ENCODE measurements around the gene SAP30BP. TPM values are rescaled to one million over a fixed set of nuclear protein-coding genes. Genes with fewer than 3 reads are reported as not detected.

Gene SAP30BP
- polyA plus RNA-seq, 5 donors, result 101 to 112 (median 102) TPM

DNA sequence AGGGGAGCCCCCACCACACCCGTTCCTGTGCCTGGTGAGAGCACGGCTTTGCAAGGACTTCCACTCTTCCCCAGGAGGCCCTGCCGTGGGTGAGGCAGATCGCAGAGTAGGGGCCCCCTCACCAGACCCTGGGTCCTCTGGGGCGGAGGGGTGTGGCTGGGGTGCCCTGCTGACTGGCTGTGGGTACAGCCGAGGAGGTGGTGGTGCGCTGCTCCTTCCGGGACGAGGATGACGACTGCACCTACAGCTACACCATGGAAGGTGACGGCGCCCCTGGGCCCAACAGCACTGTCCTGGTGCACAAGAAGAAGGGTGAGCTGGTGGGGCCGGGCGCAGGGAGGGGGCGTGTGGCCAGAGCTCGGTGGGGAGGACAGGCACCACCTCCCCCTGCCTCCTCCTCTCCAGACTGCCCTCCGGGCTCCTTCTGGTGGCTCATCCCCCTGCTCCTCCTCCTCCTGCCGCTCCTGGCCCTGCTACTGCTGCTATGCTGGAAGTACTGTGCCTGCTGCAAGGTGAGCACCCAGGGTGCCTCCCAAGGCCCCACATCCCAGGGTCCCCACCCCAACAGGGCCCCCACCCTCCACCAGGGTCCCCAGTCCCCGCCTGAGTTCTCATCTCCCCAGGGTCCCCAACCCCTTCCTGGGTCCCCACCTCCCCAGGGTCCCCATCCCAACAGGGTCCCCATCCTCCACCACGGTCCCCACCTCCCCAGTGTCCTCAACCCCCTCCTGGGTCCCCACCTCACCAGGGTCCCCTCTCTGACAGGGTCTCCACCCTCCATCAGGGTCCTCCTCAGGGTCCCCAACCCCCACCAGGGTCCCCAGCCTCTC lies 70.2 kb downstream of the SAP30BP start:
- DNase-seq, result no peak

DNA sequence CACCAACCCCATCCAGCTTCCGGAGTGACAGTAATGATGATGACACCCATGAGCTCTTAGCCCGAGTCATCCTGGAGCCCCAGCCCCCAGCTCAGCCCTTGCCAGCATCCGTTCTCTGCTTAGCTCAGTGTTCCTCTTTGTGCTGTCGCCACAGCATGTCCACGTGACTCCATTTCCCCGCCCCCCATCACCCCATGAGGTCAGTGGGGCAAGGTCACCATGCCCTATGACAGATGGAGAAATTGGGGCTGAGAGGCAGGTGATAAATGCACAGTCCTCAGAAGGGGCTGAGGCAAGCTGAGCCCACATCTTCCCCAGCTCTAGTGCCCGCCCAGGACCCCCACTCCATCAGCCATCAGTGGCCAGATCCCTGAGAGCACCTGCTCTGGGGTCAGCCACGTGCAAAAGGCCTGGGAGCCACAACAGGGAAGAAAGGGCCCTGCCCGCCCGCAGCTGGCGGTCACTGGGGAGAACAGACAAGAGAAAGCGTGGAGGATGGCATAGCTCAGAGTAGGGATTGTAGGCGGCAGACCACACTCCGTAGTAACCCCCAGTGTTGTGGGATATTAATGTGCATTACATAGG lies 71.2 kb downstream of the SAP30BP start:
- DNase-seq, result no peak

DNA sequence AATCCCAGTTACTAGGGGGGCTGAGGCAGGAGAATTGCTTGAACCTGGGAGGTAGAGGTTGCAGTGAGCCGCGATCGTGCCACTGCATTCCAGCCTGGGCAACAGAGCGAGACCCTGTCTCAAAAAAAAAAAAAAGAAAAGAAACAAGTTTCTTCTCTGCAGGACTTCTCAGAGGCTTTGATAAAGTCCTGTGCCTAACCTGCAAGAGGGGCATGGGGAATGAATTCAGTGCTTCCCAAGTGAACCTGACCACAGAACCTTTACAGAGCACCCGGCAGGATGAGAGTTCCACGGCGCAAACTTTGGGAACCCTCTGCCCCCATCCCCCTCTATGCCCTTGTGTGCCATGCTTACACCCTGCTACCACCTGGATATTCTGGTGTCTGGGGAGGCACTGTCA lies 72.0 kb downstream of the SAP30BP start:
- no peak for DNase-seq

DNA sequence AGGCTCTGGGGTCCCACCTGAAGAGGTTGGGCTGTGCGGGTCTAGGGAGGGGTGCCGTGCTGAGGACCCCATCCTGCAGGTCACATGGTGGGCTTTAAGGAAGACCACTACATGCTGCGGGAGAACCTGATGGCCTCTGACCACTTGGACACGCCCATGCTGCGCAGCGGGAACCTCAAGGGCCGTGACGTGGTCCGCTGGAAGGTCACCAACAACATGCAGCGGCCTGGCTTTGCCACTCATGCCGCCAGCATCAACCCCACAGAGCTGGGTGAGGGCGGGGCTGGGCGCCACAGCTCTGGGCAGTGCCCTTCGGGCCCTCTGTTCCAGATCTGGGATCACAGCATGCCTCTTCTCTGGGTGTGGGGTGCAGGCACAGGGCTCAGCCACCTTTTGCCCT lies 72.7 kb downstream of the SAP30BP start:
- no peak for DNase-seq

DNA sequence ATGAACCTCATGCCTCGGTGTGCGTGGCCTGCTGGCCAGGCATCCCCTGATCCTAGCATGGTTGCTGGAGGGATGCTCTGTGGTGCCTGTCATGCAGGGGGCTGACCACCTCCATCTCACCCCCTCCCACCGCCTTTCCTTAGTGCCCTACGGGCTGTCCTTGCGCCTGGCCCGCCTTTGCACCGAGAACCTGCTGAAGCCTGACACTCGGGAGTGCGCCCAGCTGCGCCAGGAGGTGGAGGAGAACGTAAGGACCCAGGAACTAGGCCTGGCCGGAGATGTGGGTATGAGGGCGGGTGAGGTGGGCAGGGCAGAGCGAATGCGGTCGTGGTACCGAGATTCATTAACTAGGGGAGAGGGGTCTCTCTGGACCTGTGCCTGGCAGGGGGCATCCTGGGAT lies 73.1 kb downstream of the SAP30BP start:
- no peak for DNase-seq

DNA sequence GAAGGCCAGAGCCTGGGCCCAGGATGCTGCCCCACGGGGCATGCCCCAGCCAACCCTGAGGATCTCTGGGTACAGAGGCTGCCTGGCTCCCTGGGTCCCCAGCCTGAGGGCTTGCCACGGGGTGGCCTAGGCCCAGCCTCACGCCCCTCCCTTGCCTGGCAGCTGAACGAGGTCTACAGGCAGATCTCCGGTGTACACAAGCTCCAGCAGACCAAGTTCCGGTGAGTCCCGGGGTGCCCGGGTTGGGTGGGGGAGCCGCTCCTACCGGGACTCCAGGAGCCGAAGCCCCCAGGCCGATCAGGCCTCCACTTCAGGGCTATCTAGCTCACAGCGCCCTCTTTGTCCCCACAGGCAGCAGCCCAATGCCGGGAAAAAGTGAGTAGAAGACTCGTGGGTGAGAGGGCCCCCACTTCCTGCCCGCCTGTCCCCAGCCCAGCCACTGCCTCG lies 73.5 kb downstream of the SAP30BP start:
- no peak for DNase-seq

DNA sequence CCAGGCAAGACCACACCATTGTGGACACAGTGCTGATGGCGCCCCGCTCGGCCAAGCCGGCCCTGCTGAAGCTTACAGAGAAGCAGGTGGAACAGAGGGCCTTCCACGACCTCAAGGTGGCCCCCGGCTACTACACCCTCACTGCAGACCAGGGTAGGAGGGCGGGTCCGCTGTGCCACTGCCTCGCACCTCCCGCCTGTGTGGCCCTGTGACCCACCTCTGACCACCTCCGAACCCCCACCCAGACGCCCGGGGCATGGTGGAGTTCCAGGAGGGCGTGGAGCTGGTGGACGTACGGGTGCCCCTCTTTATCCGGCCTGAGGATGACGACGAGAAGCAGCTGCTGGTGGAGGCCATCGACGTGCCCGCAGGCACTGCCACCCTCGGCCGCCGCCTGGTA lies 75.2 kb downstream of the SAP30BP start:
- no peak for DNase-seq

DNA sequence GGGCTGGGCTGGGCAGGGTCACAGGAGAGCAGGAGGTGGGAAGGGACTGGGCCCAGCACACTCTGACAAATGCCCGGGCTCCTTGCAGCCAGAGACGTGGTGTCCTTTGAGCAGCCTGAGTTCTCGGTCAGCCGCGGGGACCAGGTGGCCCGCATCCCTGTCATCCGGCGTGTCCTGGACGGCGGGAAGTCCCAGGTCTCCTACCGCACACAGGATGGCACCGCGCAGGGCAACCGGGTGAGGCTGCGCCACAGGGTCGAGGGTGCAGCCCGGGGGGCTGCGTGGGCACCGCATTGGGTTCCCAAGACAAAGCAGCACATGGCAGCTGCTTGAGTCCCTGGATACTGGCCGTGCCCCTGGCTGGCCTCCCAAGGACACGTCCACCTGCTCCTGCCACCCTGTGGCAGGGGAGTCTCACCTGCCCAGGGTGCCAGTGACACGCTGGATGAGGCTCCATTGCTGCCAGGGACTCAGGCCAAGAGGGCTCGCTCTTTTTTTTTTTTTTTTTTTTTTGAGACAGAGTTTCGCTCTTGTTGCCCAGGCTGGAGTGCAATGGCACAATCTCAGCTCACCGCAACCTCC lies 76.6 kb downstream of the SAP30BP start:
- no peak for DNase-seq

DNA sequence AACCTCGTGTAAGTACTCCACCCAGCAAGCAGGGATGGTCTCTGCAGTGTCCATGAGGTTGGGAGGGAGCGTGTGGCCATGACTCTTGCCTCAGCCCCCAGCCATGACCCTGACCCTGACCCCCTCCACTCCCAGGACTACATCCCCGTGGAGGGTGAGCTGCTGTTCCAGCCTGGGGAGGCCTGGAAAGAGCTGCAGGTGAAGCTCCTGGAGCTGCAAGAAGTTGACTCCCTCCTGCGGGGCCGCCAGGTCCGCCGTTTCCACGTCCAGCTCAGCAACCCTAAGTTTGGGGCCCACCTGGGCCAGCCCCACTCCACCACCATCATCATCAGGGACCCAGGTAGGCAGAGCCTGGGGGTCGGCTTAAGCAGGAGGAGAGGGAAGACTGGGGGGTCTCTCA lies 81.6 kb downstream of the SAP30BP start:
- DNase-seq, result no peak

DNA sequence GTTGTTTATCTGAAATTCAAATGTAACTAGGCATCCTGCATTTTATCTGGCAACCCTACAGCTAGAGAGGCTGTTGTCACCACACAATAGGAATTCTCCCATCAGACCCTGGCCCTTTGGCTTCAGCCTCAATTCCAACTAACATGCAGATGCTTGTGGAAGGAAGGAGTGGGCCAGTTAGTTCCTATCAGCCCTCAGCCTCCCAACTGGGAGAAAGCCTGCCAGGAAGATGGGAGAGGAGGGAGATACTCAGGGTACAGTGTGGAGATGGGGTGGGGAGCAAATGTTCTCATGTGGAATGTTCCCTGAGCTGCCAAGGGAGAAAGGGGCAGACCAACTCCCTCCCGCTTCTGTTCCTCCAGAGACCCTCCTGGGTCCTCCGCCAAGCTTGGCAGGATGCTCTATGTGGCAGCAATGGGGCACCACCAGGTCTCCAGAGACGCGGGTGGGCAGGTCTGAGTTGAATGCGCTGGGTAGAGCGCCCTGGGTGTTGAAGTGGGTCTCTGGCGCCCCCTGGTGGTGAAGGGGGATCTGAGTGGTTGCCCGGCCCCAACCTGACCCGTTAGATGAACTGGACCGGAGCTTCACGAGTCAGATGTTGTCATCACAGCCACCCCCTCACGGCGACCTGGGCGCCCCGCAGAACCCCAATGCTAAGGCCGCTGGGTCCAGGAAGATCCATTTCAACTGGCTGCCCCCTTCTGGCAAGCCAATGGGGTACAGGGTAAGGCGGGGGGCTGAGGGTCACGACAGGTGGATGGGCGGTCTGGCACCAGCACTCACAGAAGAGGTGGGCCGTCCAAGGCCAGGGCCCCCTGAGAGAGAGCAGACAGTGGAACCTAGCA lies 82.6 kb downstream of the SAP30BP start:
- peak; percentile 42 to 64 for DNase-seq

DNA sequence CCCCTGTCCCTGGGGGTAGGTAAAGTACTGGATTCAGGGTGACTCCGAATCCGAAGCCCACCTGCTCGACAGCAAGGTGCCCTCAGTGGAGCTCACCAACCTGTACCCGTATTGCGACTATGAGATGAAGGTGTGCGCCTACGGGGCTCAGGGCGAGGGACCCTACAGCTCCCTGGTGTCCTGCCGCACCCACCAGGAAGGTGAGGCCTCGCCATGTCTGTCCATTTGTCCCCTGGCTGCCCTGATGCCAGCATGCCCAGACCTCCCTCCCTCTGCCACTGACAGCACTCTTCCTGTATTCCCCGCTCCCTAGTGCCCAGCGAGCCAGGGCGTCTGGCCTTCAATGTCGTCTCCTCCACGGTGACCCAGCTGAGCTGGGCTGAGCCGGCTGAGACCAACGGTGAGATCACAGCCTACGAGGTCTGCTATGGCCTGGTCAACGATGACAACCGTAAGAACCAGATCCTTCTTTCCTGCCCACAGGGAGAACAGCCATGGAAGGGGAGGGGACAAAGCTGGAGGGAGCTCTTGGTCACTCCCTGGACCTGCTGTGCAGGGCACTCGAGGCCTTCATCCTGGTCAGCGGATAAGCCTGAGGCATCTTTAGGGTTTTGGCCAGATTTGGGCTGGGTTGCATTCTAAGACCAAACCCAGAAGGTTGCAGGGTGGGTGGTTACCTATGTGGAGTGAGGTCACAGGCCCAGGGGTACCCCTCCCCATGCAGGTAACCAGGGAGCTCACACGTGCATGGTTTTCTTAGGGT lies 83.7 kb downstream of the SAP30BP start:
- no peak for DNase-seq

DNA sequence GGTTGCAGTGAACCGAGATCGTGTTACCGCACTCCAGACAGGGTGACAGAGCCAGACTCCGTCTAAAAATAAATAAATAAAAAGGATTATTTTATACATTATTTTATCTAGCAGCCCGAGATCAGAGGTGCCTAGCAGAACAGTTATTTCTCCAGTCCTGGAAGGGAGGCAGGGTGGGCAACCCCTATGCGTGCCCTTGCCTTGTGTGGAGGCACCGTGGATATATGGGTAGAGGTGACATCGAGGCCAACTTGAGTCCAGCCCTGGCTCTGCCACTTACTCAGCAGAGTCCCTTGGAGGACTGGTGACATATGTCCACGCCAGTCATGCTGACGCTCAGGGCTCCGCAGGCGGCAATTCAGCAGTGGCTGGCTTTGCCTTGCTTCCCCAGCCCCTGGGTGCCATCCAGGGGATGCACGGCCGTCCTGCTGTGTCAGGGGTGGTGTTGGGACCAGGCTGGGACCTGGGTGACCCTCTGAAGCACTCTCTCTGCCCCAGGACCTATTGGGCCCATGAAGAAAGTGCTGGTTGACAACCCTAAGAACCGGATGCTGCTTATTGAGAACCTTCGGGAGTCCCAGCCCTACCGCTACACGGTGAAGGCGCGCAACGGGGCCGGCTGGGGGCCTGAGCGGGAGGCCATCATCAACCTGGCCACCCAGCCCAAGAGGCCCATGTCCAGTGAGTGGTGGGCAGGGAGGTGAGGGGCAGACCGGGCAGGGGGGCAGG lies 84.7 kb downstream of the SAP30BP start:
- DNase-seq, result no peak

DNA sequence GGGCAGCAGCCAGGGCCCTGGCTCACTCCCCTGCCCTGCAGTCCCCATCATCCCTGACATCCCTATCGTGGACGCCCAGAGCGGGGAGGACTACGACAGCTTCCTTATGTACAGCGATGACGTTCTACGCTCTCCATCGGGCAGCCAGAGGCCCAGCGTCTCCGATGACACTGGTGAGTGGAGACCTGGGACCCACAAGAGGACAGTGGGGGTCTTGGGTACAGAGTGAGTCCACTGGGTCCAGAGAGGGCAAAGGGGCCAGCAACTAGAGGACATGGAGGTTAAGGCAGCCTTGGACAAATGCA lies 85.2 kb downstream of the SAP30BP start:
- DNase-seq, result no peak

DNA sequence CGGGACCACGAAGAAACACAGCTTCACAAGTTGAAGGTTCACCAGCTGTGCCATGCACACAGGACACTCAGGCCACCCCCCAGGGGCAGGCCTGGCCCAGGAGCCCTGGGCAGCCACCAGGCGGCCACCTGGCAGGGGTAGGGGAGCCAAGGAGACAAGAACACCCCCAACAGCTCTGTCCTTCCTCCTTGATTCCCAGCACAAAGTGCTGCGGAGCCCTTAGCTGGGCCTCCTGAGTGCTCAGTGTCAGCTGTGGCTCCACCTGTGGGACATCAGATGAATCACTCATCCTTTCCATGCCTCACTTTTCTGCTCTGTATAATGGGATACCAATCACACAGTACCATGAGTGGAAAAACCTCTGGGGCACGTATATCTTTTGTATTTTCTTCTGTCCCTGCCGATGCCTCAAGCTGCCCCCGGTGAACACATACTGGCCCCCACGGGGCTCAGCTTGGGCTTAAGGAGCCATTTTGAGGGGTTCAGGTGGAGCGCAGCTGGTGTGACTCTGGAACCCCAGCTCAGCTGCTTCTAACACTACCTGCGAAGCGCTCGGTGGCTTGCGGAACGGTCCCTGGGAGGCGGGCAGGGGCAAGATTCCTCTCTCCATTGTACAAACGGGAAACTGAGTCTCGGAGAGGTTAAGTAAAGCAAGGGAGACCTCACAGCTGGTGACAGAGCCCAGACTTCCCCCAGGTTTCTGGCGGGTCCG lies 85.8 kb downstream of the SAP30BP start:
- DNase-seq, result no peak

DNA sequence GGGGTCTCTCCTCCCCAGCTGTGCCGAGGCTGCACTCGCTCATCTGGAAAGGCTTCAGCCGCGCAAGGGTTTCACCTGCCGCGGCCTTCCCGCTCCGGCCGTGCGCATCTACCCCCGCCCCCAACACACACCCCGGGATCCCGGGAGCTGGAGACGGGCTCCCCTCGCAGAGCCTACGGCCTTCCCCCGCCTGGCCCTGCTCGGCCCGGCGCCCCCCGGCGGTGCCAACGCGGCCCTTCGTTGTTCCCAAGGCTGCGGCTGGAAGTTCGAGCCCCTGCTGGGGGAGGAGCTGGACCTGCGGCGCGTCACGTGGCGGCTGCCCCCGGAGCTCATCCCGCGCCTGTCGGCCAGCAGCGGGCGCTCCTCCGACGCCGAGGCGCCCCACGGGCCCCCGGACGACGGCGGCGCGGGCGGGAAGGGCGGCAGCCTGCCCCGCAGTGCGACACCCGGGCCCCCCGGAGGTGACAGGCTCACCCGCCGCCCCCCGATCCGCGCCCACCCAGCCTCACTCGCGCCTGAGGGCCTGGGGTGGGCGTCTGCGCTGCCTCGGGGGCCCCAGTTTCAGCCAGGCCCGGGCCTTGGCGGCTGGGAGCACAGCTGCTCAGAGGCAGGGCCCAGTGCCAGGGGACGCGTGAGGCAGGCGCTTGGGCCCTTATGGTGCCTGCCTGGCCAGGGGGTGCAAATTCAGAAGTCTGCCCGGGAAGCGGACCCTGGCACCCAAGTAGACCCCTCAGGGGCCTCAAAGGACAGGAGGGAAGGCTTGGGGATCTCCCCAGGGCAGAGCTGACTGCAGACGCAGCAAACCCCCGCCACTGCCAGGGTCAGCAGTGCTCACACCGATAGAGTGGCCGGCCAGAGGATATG lies 86.6 kb downstream of the SAP30BP start:
- peak; percentile 61 to 70 for DNase-seq

DNA sequence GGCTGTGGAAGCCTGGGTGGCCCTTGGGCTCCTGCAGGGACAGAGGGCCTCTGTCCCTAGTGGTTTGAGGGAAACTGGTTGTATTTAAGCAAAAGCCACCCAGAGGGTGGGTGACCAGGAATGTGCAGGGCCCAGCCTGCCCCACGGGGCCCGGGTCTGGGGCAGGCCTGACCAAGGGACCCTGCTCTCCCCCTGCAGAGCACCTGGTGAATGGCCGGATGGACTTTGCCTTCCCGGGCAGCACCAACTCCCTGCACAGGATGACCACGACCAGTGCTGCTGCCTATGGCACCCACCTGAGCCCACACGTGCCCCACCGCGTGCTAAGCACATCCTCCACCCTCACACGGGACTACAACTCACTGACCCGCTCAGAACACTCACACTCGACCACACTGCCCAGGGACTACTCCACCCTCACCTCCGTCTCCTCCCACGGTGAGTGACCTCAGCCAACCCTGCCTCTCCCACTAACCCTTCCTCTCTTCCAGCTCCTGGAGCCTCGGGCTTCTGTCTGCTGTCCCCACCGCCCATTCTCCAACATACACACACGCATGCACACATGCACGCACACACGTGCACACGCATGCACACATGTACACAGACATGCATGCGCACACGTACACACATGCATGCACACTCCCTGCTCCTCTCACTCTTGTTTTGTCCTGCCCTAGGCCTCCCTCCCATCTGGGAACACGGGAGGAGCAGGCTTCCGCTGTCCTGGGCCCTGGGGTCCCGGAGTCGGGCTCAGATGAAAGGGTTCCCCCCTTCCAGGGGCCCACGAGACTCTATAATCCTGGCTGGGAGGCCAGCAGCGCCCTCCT lies 87.5 kb downstream of the SAP30BP start:
- DNase-seq, result no peak

DNA sequence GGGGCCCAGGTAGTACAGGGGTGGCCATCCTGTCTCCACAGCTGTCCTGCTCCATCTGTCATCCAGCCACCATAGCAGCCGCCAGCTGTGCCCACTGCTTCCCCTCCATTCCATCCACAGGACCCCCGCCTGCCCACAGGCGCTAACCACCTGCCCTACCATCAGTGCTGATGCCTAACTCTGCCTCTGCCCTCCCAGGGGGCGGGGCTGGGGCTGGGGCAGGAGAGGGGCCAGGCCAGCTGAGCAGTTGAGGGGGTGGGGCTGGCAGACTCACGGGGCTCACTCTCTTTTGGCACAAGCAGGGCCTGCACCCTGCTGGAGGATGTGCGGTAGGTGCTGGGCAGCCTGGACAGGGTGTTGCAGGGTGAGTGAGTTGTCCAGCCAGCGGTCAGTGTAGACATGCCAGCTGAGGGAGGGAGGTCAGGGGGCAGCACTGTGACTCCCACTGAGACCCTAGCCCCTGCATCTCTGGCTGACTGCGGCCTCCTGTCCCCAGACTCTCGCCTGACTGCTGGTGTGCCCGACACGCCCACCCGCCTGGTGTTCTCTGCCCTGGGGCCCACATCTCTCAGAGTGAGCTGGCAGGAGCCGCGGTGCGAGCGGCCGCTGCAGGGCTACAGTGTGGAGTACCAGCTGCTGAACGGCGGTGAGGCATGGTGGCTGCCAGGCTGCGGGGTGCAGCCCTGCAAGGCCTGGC lies 88.2 kb downstream of the SAP30BP start:
- DNase-seq, result no peak

DNA sequence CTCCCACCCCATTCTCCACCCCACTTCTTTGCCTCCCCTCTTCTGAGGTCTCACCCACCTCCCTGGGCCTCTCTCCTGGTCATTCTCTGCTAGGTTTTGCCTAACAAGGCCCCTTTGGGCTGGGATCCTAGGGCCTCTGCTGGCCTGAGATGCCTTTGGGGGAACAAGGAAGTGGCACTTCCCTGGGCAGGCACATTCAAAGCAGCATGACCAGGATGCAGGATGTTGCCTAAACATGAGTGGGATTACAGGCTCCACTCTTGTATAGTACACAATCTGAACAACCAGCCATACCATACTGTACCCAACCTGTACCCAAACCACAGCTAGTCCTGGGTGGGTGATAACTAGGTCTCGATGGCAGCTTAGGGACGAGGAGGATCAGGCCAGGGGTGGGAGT lies 88.9 kb downstream of the SAP30BP start:
- DNase-seq, result no peak
